Measurements from ENCODE around the gene ACVR1.

- no peak for TF ChIP-seq CTCF (conservative IDR thresholded peaks at IDR 0.05; ENCODE audit: low read depth in 2 of 2)
- no peak for TF ChIP-seq POLR2AphosphoS5 (IDR thresholded peaks at IDR 0.05; ENCODE audit: low read depth)
- no peak for TF ChIP-seq REST (IDR thresholded peaks at IDR 0.05; ENCODE audit: unreplicated experiment)
- TF ChIP-seq CREB1 (CRISPR knock-in tag; IDR thresholded peaks at IDR 0.05; ENCODE audit: low read depth), result no peak
- TF ChIP-seq EZH2phosphoT487 (IDR thresholded peaks at IDR 0.05; ENCODE audit: unreplicated experiment), result no peak
- no peak for TF ChIP-seq EZH2 (IDR thresholded peaks at IDR 0.05; ENCODE audit: low read depth, unreplicated experiment)
- no peak for TF ChIP-seq ZNF331 (CRISPR knock-in tag; IDR thresholded peaks at IDR 0.05; ENCODE audit: low read depth)
- TF ChIP-seq ZNF114 (CRISPR knock-in tag; IDR thresholded peaks at IDR 0.05), result no peak
- no peak for TF ChIP-seq ETS1 (IDR thresholded peaks at IDR 0.05)
- no peak for TF ChIP-seq JUNB (IDR thresholded peaks at IDR 0.05; ENCODE audit: unreplicated experiment)
- no peak for TF ChIP-seq NANOG (IDR thresholded peaks at IDR 0.05; ENCODE audit: borderline replicate concordance)
- no peak for TF ChIP-seq ZNF462 (CRISPR knock-in tag; IDR thresholded peaks at IDR 0.05)
- TF ChIP-seq STAT1 (IDR thresholded peaks at IDR 0.05; ENCODE audit: unreplicated experiment), result no peak
Observed at GRCh38 chr2:157771234-157771633, 104.9 kb downstream of the ACVR1 start.

Measured in GM23338 (cell line).